ENCODE measurements around the gene SEPTIN1. TPM values are rescaled to one million over a fixed set of nuclear protein-coding genes. Genes with fewer than 3 reads are reported as not detected.

The SEPTIN1 gene
- total and polyA plus RNA-seq, 3 donors from 2014 or later = 0.63 to 3.9 (median 2.4) TPM

GRCh38 chr16:30361180-30361579 lies 21.2 kb downstream of the SEPTIN1 start:
- H3K36me3 ChIP-seq (ENCODE audit: low read depth, missing control alignments) = no peaks in the 10 kb centered on the region
- H3K9me3 ChIP-seq = no peaks in the 10 kb centered on the region
- WGBS, 2 donors = 91 to 93% methylated on average over 7 of the region's 7 CpGs
- intact Hi-C loops (cut with DNase I; ENCODE audit: low total_unique reads) = no loop called here
- DNase-seq = no peak
- TF ChIP-seq CTCF (IDR thresholded peaks at IDR 0.05) = no peak
- TF ChIP-seq POLR2A (IDR thresholded peaks at IDR 0.05) = no peak
- H3K27ac ChIP-seq = no peak overlapping the region
- H3K4me1 ChIP-seq = peaks cover 6% of the 10 kb centered on the region
- no peaks in the 10 kb centered on the region for H3K27me3 ChIP-seq
- no peak overlapping the region for H3K4me3 ChIP-seq

GRCh38 chr16:30359871-30360170 lies 22.5 kb downstream of the SEPTIN1 start:
- Histone ChIP-seq H3K4me1 (peaks cover 14% of the 10 kb centered on the region), H3K9me3 (no peaks in the 10 kb centered on the region), H3K27ac (no peak overlapping the region), H3K27me3 (no peaks in the 10 kb centered on the region), H3K4me3 (no peak overlapping the region), H3K36me3 (ENCODE audit: low read depth, missing control alignments) (no peaks in the 10 kb centered on the region)
- no peak for DNase-seq
- WGBS, 2 donors = 69 to 73% methylated on average over 6 of the region's 6 CpGs
- intact Hi-C loops (cut with DNase I; ENCODE audit: low total_unique reads) = no loop called here
- TF ChIP-seq POLR2A (IDR thresholded peaks at IDR 0.05) (no peak), CTCF (IDR thresholded peaks at IDR 0.05) (no peak)

GRCh38 chr16:30358990-30359870 lies 23.1 kb downstream of the SEPTIN1 start:
- H3K4me1 ChIP-seq = peaks cover 17% of the 10 kb centered on the region
- TF ChIP-seq CTCF (IDR thresholded peaks at IDR 0.05) (no peak), POLR2A (IDR thresholded peaks at IDR 0.05) (no peak)
- no peaks in the 10 kb centered on the region for H3K36me3 ChIP-seq (ENCODE audit: low read depth, missing control alignments)
- H3K27me3 ChIP-seq = no peaks in the 10 kb centered on the region
- no peak overlapping the region for H3K27ac ChIP-seq
- intact Hi-C loops (cut with DNase I; ENCODE audit: low total_unique reads) = no loop called here
- H3K4me3 ChIP-seq = no peak overlapping the region
- 90% methylated on average over 20 to 28 of the region's 28 CpGs for WGBS, 2 donors
- DNase-seq = no peak
- no peaks in the 10 kb centered on the region for H3K9me3 ChIP-seq

GRCh38 chr16:30358577-30358936 lies 23.8 kb downstream of the SEPTIN1 start:
- no peaks in the 10 kb centered on the region for H3K36me3 ChIP-seq (ENCODE audit: low read depth, missing control alignments)

More at GRCh38 chr16:30358577-30358936, 23.8 kb downstream of the SEPTIN1 start:
- H3K4me1 ChIP-seq = peaks cover 21% of the 10 kb centered on the region
- TF ChIP-seq CTCF (IDR thresholded peaks at IDR 0.05) = no peak
- no peak for TF ChIP-seq POLR2A (IDR thresholded peaks at IDR 0.05)
- H3K4me3 ChIP-seq = no peak overlapping the region
- no peaks in the 10 kb centered on the region for H3K27me3 ChIP-seq
- H3K9me3 ChIP-seq = no peaks in the 10 kb centered on the region
- no peak overlapping the region for H3K27ac ChIP-seq
- intact Hi-C loops (cut with DNase I; ENCODE audit: low total_unique reads) = no loop called here
- no peak for DNase-seq
- WGBS, 2 donors = 92 to 96% methylated on average over 7 to 9 of the region's 9 CpGs
